GM19238 (cell line): Measurements from ENCODE around the gene FATE1.

Experiments
- DNase-seq: peaks from one replicate; pipeline ENCODE4 v3.0.0; 2011; ENCODE audit warnings: low spot score; ENCODE audit not compliant: insufficient read length

The FATE1 gene

GRCh38 chrX:151742311-151742710 lies 26.5 kb downstream of the FATE1 start:
- DNase-seq = no peak

GRCh38 chrX:151743651-151744470 lies 28.0 kb downstream of the FATE1 start:
- no peak for DNase-seq

GRCh38 chrX:151745651-151746050 lies 29.8 kb downstream of the FATE1 start:
- DNase-seq = no peak

GRCh38 chrX:151746502-151746901 lies 30.7 kb downstream of the FATE1 start:
- no peak for DNase-seq

- no peak for DNase-seq
These were observed 34.7 kb downstream of the FATE1 start for GRCh38 chrX:151750511-151750910.

GRCh38 chrX:151752847-151753246 lies 37.0 kb downstream of the FATE1 start:
- DNase-seq = no peak

- DNase-seq = peak; percentile 20
These were observed 37.6 kb downstream of the FATE1 start for GRCh38 chrX:151753313-151754046.

GRCh38 chrX:151754047-151754429 lies 38.2 kb downstream of the FATE1 start:
- DNase-seq = no peak

GRCh38 chrX:151754641-151755215 lies 38.9 kb downstream of the FATE1 start:
- no peak for DNase-seq

- no peak for DNase-seq
These were observed 43.3 kb downstream of the FATE1 start for GRCh38 chrX:151759041-151759708.

- no peak for DNase-seq
These were observed 47.0 kb downstream of the FATE1 start for GRCh38 chrX:151762802-151763201.

- DNase-seq = no peak
These were observed 47.9 kb downstream of the FATE1 start for GRCh38 chrX:151763711-151764110.

- no peak for DNase-seq
These were observed 49.2 kb downstream of the FATE1 start for GRCh38 chrX:151765026-151765425.

- DNase-seq = no peak
These were observed 55.9 kb downstream of the FATE1 start for GRCh38 chrX:151771726-151772125.
